H1 (cell line): ENCODE measurements around the gene DLG5. TPM values are rescaled to one million over a fixed set of nuclear protein-coding genes. Genes with fewer than 3 reads are reported as not detected.

Experiments used
- CTCF ChIA-PET: fragments of 300-600 bp; sonication (Branson Sonifier 250); formaldehyde crosslinking; loops from one replicate; lab custom pipeline; 2021; ENCODE audit not compliant: partially characterized antibody; lab: Charles Lee
- POLR2A ChIA-PET: fragments of 300-600 bp; sonication (Branson Sonifier 250); formaldehyde crosslinking; loops from one replicate; lab custom pipeline; 2021; ENCODE audit warnings: inconsistent platforms; ENCODE audit not compliant: partially characterized antibody; lab: Charles Lee
- DNase-seq, 2 experiments: peaks; one replicate each; pipeline versions ENCODE4 v3.0.0 to v3.0.0-alpha.2; 2010 to 2022; ENCODE audit warnings: low spot score in 2 of 2, low read depth in 1 of 2, mixed read lengths in 1 of 2
- FAIRE-seq: peaks from 2 replicates; lab custom pipeline; 2011; peaks lifted over from hg19 to GRCh38; lab: Jason Lieb, UNC
- H2AFZ ChIP-seq: 2 replicates; pipeline ENCODE4 v1.8.1; 2012; ENCODE audit warnings: low read length, inconsistent platforms
- H2AK5ac ChIP-seq: 2 replicates; pipeline ENCODE4 v1.6.1; 2013; ENCODE audit warnings: low read depth, low read length
- H2BK120ac ChIP-seq: replicated peaks from 2 replicates; pipeline ENCODE3; 2013; ENCODE audit warnings: low read depth, low read length, inconsistent platforms
- H2BK12ac ChIP-seq: 2 replicates; pipeline ENCODE4 v1.6.1; 2013; ENCODE audit warnings: low read depth, low read length
- H2BK15ac ChIP-seq: 2 replicates; pipeline ENCODE4 v1.6.1; 2013; ENCODE audit warnings: low read length
- H2BK20ac ChIP-seq: 2 replicates; pipeline ENCODE4 v1.6.1; 2013; ENCODE audit warnings: low read length
- H2BK5ac ChIP-seq: 2 replicates; pipeline ENCODE4 v1.6.1; 2013; ENCODE audit warnings: low read depth, low read length
- H3K14ac ChIP-seq: 2 replicates; pipeline ENCODE4 v1.6.1; 2013; ENCODE audit warnings: inconsistent platforms; ENCODE audit not compliant: insufficient read length
- H3K18ac ChIP-seq: 2 replicates; pipeline ENCODE4 v1.6.1; 2013; ENCODE audit warnings: low read length; ENCODE audit errors: extremely low read depth
- H3K23ac ChIP-seq: 2 replicates; pipeline ENCODE4 v1.6.1; 2013; ENCODE audit warnings: inconsistent platforms; ENCODE audit not compliant: insufficient read length
- H3K23me2 ChIP-seq: 2 replicates; pipeline ENCODE4 v1.6.1; 2013; ENCODE audit warnings: low read depth, low read length
- H3K27ac ChIP-seq: 2 replicates; pipeline ENCODE4 v1.6.1; 2011; ENCODE audit warnings: low read depth, low read length, inconsistent platforms
- H3K27me3 ChIP-seq, 4 experiments: replicated peaks in 1 of 4; 1 replicate in 1 of 4; 2 replicates in 3 of 4; pipeline versions ENCODE4 v1.6.1 to v1.8.1; 2011 to 2013; ENCODE audit warnings: low read length in 3 of 4, mild to moderate bottlenecking in 3 of 4, inconsistent platforms in 2 of 4, mixed read lengths in 2 of 4, moderate library complexity in 1 of 4; ENCODE audit not compliant: control insufficient read depth in 3 of 4, insufficient read depth in 3 of 4; ENCODE audit errors: extremely low read depth in 1 of 4
- H3K36me3 ChIP-seq, 4 experiments: 2 replicates each; pipeline versions ENCODE4 v1.6.1 to v1.8.1; 2011 to 2013; ENCODE audit warnings: mild to moderate bottlenecking in 4 of 4, low read length in 3 of 4, moderate library complexity in 2 of 4, control low read depth in 1 of 4, inconsistent platforms in 1 of 4; ENCODE audit not compliant: insufficient read depth in 4 of 4, control insufficient read depth in 2 of 4
- H3K4ac ChIP-seq: replicated peaks from 2 replicates; pipeline ENCODE3; 2013; ENCODE audit warnings: low read length, low read depth, mixed read lengths, inconsistent platforms; ENCODE audit not compliant: insufficient read length
- H3K4me1 ChIP-seq, 4 experiments: replicated peaks in 1 of 4; 1 replicate in 1 of 4; 2 replicates in 3 of 4; pipeline versions ENCODE4 v1.6.1 to v1.8.1; 2011 to 2013; ENCODE audit warnings: low read length in 3 of 4, inconsistent platforms in 2 of 4, mixed read lengths in 1 of 4; ENCODE audit not compliant: insufficient read depth in 4 of 4, control insufficient read depth in 3 of 4
- H3K4me2 ChIP-seq, 2 experiments: 2 replicates each; pipeline versions ENCODE4 v1.6.1 to v1.8.1; 2011 to 2013; ENCODE audit warnings: low read depth in 2 of 2, low read length in 2 of 2, control low read depth in 1 of 2, inconsistent platforms in 1 of 2, mild to moderate bottlenecking in 1 of 2; ENCODE audit not compliant: insufficient read depth in 1 of 2
- H3K4me3 ChIP-seq, 4 experiments: fragments of 200-600, 300-600 bp in 1 of 4; sonication (generic), shearing (Covaris generic), sonication (Bioruptor Twin) in 1 of 4; 2 replicates each; pipeline versions ENCODE4 v1.5.1 to v1.8.1; 2011 to 2016; ENCODE audit warnings: low read length in 4 of 4, low read depth in 3 of 4, control low read depth in 2 of 4, inconsistent platforms in 2 of 4, mild to moderate bottlenecking in 2 of 4, mixed read lengths in 1 of 4, moderate library complexity in 1 of 4; ENCODE audit not compliant: insufficient read depth in 2 of 4; ENCODE audit errors: extremely low read depth in 1 of 4
- H3K56ac ChIP-seq: replicated peaks from 2 replicates; pipeline ENCODE3; 2013; ENCODE audit warnings: low read depth, mild to moderate bottlenecking, mixed read lengths, low read length, inconsistent platforms; ENCODE audit not compliant: insufficient read length
- H3K79me1 ChIP-seq: 2 replicates; pipeline ENCODE4 v1.6.1; 2013; ENCODE audit warnings: low read depth, low read length, control low read depth
- H3K79me2 ChIP-seq, 2 experiments: 2 replicates each; pipeline versions ENCODE4 v1.6.1 to v1.8.1; 2012 to 2013; ENCODE audit warnings: low read length in 2 of 2, mild to moderate bottlenecking in 2 of 2, inconsistent platforms in 1 of 2; ENCODE audit not compliant: insufficient read depth in 2 of 2, control insufficient read depth in 1 of 2
- H3K9ac ChIP-seq, 4 experiments: replicated peaks in 1 of 4; 1 replicate in 1 of 4; 2 replicates in 3 of 4; pipeline versions ENCODE4 v1.6.1 to v1.8.1; 2011 to 2013; ENCODE audit warnings: low read depth in 3 of 4, low read length in 3 of 4, control low read depth in 2 of 4, mild to moderate bottlenecking in 2 of 4, moderate library complexity in 2 of 4, inconsistent platforms in 1 of 4; ENCODE audit errors: extremely low read depth in 1 of 4
- H3K9me3 ChIP-seq, 2 experiments: 2 replicates each; pipeline versions ENCODE4 v1.6.1 to v1.8.1; 2012 to 2013; ENCODE audit warnings: mild to moderate bottlenecking in 2 of 2, moderate library complexity in 2 of 2, control low read depth in 1 of 2, inconsistent platforms in 1 of 2, low read depth in 1 of 2, low read length in 1 of 2, mixed read lengths in 1 of 2; ENCODE audit not compliant: insufficient read depth in 2 of 2
- H4K20me1 ChIP-seq, 2 experiments: replicated peaks in 1 of 2; 2 replicates each; pipeline versions ENCODE3 to v1.8.1; 2011 to 2013; ENCODE audit warnings: inconsistent platforms in 2 of 2, low read length in 2 of 2, mild to moderate bottlenecking in 1 of 2; ENCODE audit not compliant: insufficient read depth in 2 of 2, control insufficient read depth in 1 of 2
- H4K5ac ChIP-seq: 2 replicates; pipeline ENCODE4 v1.6.1; 2013; ENCODE audit warnings: low read length, low read depth, mixed read lengths, inconsistent platforms; ENCODE audit not compliant: insufficient read length
- H4K8ac ChIP-seq: 2 replicates; pipeline ENCODE4 v1.8.0; 2013; ENCODE audit warnings: mild to moderate bottlenecking, moderate library complexity, low read length, inconsistent platforms; ENCODE audit not compliant: insufficient read depth; ENCODE audit errors: extremely low read depth
- H4K91ac ChIP-seq: replicated peaks from 2 replicates; pipeline ENCODE3; 2013; ENCODE audit warnings: low read length, mixed read lengths, inconsistent platforms; ENCODE audit not compliant: insufficient read length
- ATF3 ChIP-seq: IDR thresholded peaks from 2 replicates; pipeline ENCODE4 v1.6.1; 2011; ENCODE audit warnings: low read depth, mild to moderate bottlenecking, low read length; ENCODE audit not compliant: insufficient read depth
- CHD2 ChIP-seq: IDR thresholded peaks from 2 replicates; pipeline ENCODE4 v1.6.1; 2012; ENCODE audit warnings: low read length, improper control_type of control experiment
- WGBS, 2 experiments: shearing (Covaris generic) in 1 of 2; methylation state at CpG; one replicate each; pipeline versions ENCODE4 v1.1.6 to v1.1.7; 2013 to 2015; ENCODE audit warnings: low lambda C conversion rate in 2 of 2, mixed read lengths in 2 of 2, inconsistent platforms in 1 of 2, low coverage in 1 of 2, missing lambda C conversion rate in 1 of 2; ENCODE audit not compliant: insufficient replicate concordance in 2 of 2, insufficient coverage in 1 of 2, insufficient read length in 1 of 2; ENCODE audit errors: extremely low coverage in 1 of 2, missing lambda C conversion rate in 1 of 2; 5-methylcytosine and 5-hydroxymethylcytosine counted together
- polyA plus RNA-seq, 7 experiments: library from polyadenylated mRNA; depleted of rRNA in 3 of 7; stranded (reverse) in 5 of 7; unstranded in 2 of 7; fragments of >200 nt in 5 of 7; fragments of 200-250 nt in 2 of 7; gene quantifications; 1 replicate in 5 of 7; 2 replicates in 1 of 7; 4 replicates in 1 of 7; pipeline versions ENCODE4 v1.2.1 to v1.2.3, GENCODE V29; 2011 to 2013; ENCODE audit warnings: missing spikeins in 2 of 7, mixed read lengths in 2 of 7
- total RNA-seq: library from RNA; stranded (reverse); fragmentation: NEBNext Ultra II Directional; extraction: Animal tissue kit (Norgen Biotek cat#: 25700); gene quantifications from 2 replicates; pipeline ENCODE4 v1.2.1, GENCODE V29; 2021

Gene DLG5
- total and polyA plus RNA-seq, 2 of the 8 experiments (the other 6 are each of a cell fraction or from before 2014, with no cell fraction given), result 15.6 to 71.4 TPM

- DNase-seq (no peak), FAIRE-seq (no peak)
- no peak overlapping the region for H3K4me3 ChIP-seq
- H3K4ac ChIP-seq, result no peak overlapping the region
- H3K9ac ChIP-seq, result no peak overlapping the region; a peak in 1 of 7 replicates
- no peak overlapping the region for H3K4me2 ChIP-seq
- ChIA-PET POLR2A (interaction anchor here (1.3 to 1.9 kb wide), 2 partner anchors 16 to 31 kb away, joined by 3 to 8 read pairs; no protein-coding TSS in a partner anchor), CTCF (interaction anchor here (0.7 to 2.5 kb wide), 11 partner anchors 12 to 85 kb away, joined by 3 to 12 read pairs (median 5); no protein-coding TSS in a partner anchor)
- no peak overlapping the region for H3K23ac ChIP-seq
- H3K4me1 ChIP-seq, result peaks cover 0 to 7% (median 0%) of the 10 kb centered on the region in 4 experiments; a peak in 1 of 7 replicates
- no peak overlapping the region for H2BK15ac ChIP-seq
- H2BK12ac ChIP-seq, result no peak overlapping the region
- no peaks in the 10 kb centered on the region; the same call in none of the 2 replicates for H3K23me2 ChIP-seq
- no peaks in the 10 kb centered on the region for H3K79me1 ChIP-seq
- H3K27me3 ChIP-seq, result peaks cover 0 to 4% (median 2%) of the 10 kb centered on the region in 4 experiments; a peak in 1 of 7 replicates
- WGBS, 2 experiments, result 93% methylated on average over 8 of the region's 8 CpGs; no CpG with 5 or more reads in 1 of the 2 experiments
- no peak overlapping the region for H3K18ac ChIP-seq
- H4K5ac ChIP-seq, result no peak overlapping the region
- no peak overlapping the region for H2AK5ac ChIP-seq
- H4K8ac ChIP-seq, result no peak overlapping the region
- no peak overlapping the region for H2BK120ac ChIP-seq
- no peak overlapping the region for H4K91ac ChIP-seq
- H3K14ac ChIP-seq, result no peak overlapping the region
- no peak overlapping the region for H3K56ac ChIP-seq
- H2BK20ac ChIP-seq, result no peak overlapping the region
- no peak overlapping the region for H2AFZ ChIP-seq
- H2BK5ac ChIP-seq, result no peak overlapping the region
- no peaks in the 10 kb centered on the region for H3K9me3 ChIP-seq
- H3K79me2 ChIP-seq, result no peaks in the 10 kb centered on the region
- H3K36me3 ChIP-seq, result no peaks in the 10 kb centered on the region
- no peak overlapping the region for H3K27ac ChIP-seq
- no peaks in the 10 kb centered on the region for H4K20me1 ChIP-seq
- TF ChIP-seq ATF3 (no peak), CHD2 (no peak)
Measured at GRCh38 chr10:77932016-77932715, 5.6 kb upstream of the DLG5 start.
